GM06990 (cell line): Measurements from ENCODE around the gene CCNL2.

Experiments used
- DNase-seq: peaks from one replicate; pipeline ENCODE4 v3.0.0-alpha.2; 2011; ENCODE audit not compliant: insufficient read length; ENCODE audit errors: extremely low read depth
- H3K27me3 ChIP-seq: replicated peaks from 2 replicates; pipeline ENCODE4 v1.6.0; 2011; ENCODE audit warnings: low read length; ENCODE audit not compliant: control insufficient read depth, insufficient read depth
- H3K36me3 ChIP-seq: 2 replicates; pipeline ENCODE4 v1.5.1; 2011; ENCODE audit warnings: low read length; ENCODE audit not compliant: control insufficient read depth, insufficient read depth
- H3K4me3 ChIP-seq: replicated peaks from 2 replicates; pipeline ENCODE4 v1.5.1; 2011; ENCODE audit warnings: low read depth, mild to moderate bottlenecking, control low read depth, low read length
- TF ChIP-seq, protein P1 (sequence below): IDR thresholded peaks from 2 replicates; pipeline ENCODE4 v1.5.1; 2011; ENCODE audit warnings: low read length, control low read depth, mild to moderate bottlenecking, inconsistent platforms; ENCODE audit not compliant: insufficient read depth, poor library complexity, severe bottlenecking

Gene CCNL2

DNA sequence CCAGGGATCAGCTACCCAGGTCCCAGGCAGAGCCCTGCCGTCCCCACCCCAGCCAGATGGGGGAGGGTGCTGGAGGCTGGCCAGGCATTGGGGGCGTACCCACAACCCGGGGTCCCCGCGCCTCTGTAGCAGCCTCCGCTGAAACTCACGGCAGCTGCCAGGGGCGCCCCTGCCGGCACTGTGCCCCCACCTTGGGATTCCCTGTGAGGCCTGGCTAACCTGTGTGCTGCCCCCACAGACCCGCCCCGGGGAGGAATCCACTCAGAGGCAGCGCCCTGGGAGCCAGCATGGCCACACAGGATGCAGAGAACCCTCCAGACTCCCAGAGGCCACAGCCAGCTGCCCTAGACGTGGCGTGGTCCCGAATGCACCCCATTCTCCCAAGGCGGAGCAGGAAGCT lies 53.8 kb downstream of the CCNL2 start:
- no peak overlapping the region for H3K4me3 ChIP-seq
- no peak for DNase-seq
- H3K27me3 ChIP-seq: no peaks in the 10 kb centered on the region
- TF ChIP-seq, protein P1, sequence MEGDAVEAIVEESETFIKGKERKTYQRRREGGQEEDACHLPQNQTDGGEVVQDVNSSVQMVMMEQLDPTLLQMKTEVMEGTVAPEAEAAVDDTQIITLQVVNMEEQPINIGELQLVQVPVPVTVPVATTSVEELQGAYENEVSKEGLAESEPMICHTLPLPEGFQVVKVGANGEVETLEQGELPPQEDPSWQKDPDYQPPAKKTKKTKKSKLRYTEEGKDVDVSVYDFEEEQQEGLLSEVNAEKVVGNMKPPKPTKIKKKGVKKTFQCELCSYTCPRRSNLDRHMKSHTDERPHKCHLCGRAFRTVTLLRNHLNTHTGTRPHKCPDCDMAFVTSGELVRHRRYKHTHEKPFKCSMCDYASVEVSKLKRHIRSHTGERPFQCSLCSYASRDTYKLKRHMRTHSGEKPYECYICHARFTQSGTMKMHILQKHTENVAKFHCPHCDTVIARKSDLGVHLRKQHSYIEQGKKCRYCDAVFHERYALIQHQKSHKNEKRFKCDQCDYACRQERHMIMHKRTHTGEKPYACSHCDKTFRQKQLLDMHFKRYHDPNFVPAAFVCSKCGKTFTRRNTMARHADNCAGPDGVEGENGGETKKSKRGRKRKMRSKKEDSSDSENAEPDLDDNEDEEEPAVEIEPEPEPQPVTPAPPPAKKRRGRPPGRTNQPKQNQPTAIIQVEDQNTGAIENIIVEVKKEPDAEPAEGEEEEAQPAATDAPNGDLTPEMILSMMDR: no peak
- peaks cover 4% of the 10 kb centered on the region; the same call in 1 of the 2 replicates for H3K36me3 ChIP-seq

DNA sequence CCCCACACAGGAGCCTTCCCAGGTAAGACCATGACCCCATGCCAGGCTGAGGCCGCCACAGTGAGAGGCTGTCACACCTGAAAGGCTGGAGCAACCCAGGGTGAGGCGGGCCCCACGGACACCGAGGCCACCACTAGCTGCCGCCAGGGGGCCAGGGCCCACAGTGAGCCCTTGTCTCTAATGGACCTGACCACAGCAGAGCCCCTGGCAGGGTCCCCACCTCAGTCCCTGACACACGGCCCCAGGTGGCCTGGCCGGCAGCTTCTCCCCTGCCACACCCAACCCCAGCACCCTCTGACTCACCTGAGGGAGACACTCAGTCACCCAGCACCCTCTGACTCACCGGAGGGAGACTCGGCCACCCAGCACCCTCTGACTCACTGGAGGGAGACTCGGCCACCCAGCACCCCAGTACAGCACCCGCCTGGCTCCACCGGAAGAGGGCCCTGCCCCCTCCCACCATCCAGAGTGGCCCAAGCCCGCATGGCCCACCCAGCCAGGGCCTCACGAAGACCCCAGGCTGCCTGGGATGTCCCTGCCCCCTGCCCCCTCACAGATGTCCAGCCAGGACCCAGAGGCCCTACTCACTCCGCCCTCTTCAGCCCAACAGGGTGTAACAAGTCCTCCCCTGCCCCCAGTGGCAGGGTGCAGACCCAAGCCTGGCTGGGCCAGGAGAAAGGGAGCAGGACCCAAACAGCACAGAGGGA lies 54.3 kb downstream of the CCNL2 start:
- no peak for DNase-seq
- H3K27me3 ChIP-seq: no peaks in the 10 kb centered on the region
- peaks cover 4% of the 10 kb centered on the region; the same call in 1 of the 2 replicates for H3K36me3 ChIP-seq
- no peak overlapping the region for H3K4me3 ChIP-seq
- TF ChIP-seq, protein P1: peak; percentile 56

DNA sequence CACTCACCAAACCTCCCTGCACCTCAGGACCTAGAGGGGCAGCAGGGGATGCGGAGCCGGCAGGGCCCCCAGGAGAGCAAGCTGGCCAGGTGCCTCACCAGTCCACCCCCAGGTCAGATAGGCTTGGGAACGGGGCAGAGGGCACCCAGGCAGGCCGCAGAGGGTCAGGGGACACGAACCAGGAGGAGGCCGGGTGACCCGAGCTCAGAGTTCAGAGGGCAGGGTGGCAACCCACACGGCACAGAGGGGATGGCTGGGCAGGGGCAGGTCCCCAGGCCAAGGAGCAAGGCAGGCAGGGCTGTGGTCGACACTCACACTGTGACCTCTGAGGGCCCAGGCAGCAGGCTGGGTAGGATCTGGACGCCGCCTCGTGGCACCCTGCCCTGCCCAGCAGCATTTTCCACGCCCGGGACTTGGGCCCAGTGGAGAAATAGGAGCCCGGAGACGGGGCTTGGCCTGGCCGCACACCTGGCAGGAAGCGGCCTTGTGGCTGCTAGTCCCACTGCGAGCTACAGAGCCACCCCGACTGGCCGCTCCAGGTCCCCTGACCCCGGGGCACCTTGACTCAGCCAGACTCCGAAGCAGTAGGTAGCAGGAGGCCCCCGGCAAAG lies 55.2 kb downstream of the CCNL2 start:
- Histone ChIP-seq H3K4me3 (no peak overlapping the region), H3K27me3 (no peaks in the 10 kb centered on the region), H3K36me3 (peaks cover 4% of the 10 kb centered on the region; the same call in 1 of the 2 replicates)
- TF ChIP-seq, protein P1: no peak
- DNase-seq: no peak

DNA sequence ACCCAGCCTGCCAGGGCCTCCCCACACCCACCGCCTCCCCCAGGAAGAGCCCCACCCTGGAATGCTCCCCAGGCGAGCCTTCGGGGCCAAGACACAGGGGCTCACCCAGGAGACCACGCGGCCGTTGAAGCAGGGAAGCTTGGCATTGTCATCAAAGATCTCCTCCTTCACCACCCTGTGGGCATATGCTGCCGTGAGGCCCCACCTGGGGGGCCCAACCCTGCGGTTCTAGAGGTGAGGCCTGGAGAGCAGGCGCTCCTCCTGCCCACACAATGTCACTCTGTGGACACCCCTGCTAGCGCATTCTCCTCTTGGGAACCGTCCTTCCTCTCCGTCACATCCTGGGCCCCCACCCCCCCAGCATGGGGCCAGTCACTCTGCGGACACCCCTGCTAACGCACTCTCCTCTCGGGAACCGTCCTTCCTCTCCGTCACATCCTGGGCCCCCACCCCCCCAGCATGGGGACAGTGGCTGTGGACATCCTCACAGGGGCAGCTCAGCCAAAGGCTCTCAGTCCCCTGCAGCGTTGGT lies 56.5 kb downstream of the CCNL2 start:
- no peak for DNase-seq
- no peaks in the 10 kb centered on the region for H3K27me3 ChIP-seq
- H3K4me3 ChIP-seq: no peak overlapping the region
- H3K36me3 ChIP-seq: peaks cover 4% of the 10 kb centered on the region; the same call in 1 of the 2 replicates
- TF ChIP-seq, protein P1: no peak

DNA sequence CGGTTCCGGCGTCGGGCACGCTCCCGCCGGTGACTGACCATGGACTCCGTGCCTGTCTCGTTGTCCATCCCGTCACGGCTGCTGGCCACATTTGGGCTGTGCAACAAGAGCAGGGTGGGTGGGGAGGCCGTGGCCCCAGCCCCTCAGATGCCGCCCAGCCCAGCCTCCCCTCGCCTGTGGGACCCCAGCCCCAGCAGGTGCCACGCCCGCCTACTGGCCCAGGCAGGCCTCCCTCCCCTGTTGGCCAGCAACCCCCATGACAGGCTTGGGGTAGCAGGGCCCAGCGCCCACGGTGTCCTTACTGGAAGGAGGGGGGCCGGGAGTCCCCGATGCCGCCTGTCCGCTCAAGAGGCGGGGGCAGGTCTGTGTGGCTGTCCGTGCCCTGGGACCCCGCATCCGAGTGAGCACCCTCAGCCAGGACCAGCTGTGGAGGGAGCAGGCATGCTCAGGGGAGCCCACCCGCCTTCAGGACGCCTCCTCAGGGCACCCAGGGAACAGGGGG lies 57.0 kb downstream of the CCNL2 start:
- H3K4me3 ChIP-seq: no peak overlapping the region
- H3K27me3 ChIP-seq: no peaks in the 10 kb centered on the region
- H3K36me3 ChIP-seq: peaks cover 4% of the 10 kb centered on the region; the same call in 1 of the 2 replicates
- TF ChIP-seq, protein P1: no peak
- no peak for DNase-seq
